NCI-H187 (cell line): Measurements from ENCODE around the gene TSPAN15.

Experiments
- DNase-seq, 2 experiments: peaks; one replicate each; lab custom pipeline; 2025; lab: John Stamatoyannopoulos, UW

The TSPAN15 gene

GRCh38 chr10:69417542-69417941 lies 33.7 kb upstream of the TSPAN15 start:
- DNase-seq = no peak

- no peak for DNase-seq
Observed at GRCh38 chr10:69418052-69418752, 33.1 kb upstream of the TSPAN15 start.

GRCh38 chr10:69419096-69419743 lies 32.0 kb upstream of the TSPAN15 start:
- no peak for DNase-seq

GRCh38 chr10:69419744-69420126 lies 31.5 kb upstream of the TSPAN15 start:
- no peak for DNase-seq

- DNase-seq = no peak
Observed at GRCh38 chr10:69421611-69422308, 29.5 kb upstream of the TSPAN15 start.

- DNase-seq = no peak
Observed at GRCh38 chr10:69422676-69423075, 28.6 kb upstream of the TSPAN15 start.

GRCh38 chr10:69425041-69425440 lies 26.2 kb upstream of the TSPAN15 start:
- no peak for DNase-seq

GRCh38 chr10:69425511-69426298 lies 25.6 kb upstream of the TSPAN15 start:
- no peak for DNase-seq

- no peak for DNase-seq
Observed at GRCh38 chr10:69426376-69426727, 24.9 kb upstream of the TSPAN15 start.

GRCh38 chr10:69428165-69428564 lies 23.1 kb upstream of the TSPAN15 start:
- DNase-seq = no peak

- no peak for DNase-seq
Observed at GRCh38 chr10:69434169-69434568, 17.1 kb upstream of the TSPAN15 start.

- DNase-seq = no peak
Observed at GRCh38 chr10:69434926-69435325, 16.3 kb upstream of the TSPAN15 start.

GRCh38 chr10:69435966-69436520 lies 15.2 kb upstream of the TSPAN15 start:
- no peak for DNase-seq

GRCh38 chr10:69437321-69438259 lies 13.7 kb upstream of the TSPAN15 start:
- DNase-seq = no peak

- DNase-seq = no peak
Observed at GRCh38 chr10:69438536-69439349, 12.5 kb upstream of the TSPAN15 start.

GRCh38 chr10:69439350-69439739 lies 11.9 kb upstream of the TSPAN15 start:
- no peak for DNase-seq

GRCh38 chr10:69439813-69440506 lies 11.3 kb upstream of the TSPAN15 start:
- peak in 1 of 2 experiments; percentile 24 for DNase-seq

GRCh38 chr10:69443354-69443753 lies 7.9 kb upstream of the TSPAN15 start:
- DNase-seq = no peak

GRCh38 chr10:69445041-69445440 lies 6.2 kb upstream of the TSPAN15 start:
- no peak for DNase-seq

- DNase-seq = no peak
Observed at GRCh38 chr10:69446229-69446628, 5.0 kb upstream of the TSPAN15 start.
